Measurements from ENCODE around the gene TWIST2.

GRCh38 chr2:238848976-238849853, 1.3 kb downstream of the TWIST2 start:
- TF ChIP-seq CTCF (IDR thresholded peaks at IDR 0.05) (no peak), POLR2A (IDR thresholded peaks at IDR 0.05) (no peak)

All from thyroid gland (tissue), 4 donors.